ENCODE results near the gene MICALL1. TPM values are rescaled to one million over a fixed set of nuclear protein-coding genes. Genes with fewer than 3 reads are reported as not detected.

Gene MICALL1
- total RNA-seq, 1 donor from 2014 or later: 5.0 TPM

GRCh38 chr22:37909766-37910165, 3.7 kb downstream of the MICALL1 start:
- Histone ChIP-seq H3K27me3 (no peaks in the 10 kb centered on the region), H3K4me1 (peaks cover 33% of the 10 kb centered on the region), H2AFZ (replicated peaks) (no peak overlapping the region), H3K4me2 (no peak overlapping the region), H3K9ac (no peak overlapping the region), H3K27ac (no peak overlapping the region), H3K79me2 (ENCODE audit: low read depth) (peaks cover 6% of the 10 kb centered on the region), H3K9me3 (ENCODE audit: low read depth) (no peaks in the 10 kb centered on the region), H3K36me3 (no peaks in the 10 kb centered on the region), H3K4me3 (no peak overlapping the region), H3F3A (ENCODE audit: low read depth) (peaks cover 20% of the 10 kb centered on the region), H4K20me1 (ENCODE audit: low read depth) (peaks cover 27% of the 10 kb centered on the region)
- peaks cover 49% of the 10 kb centered on the region for H3K4me1 Mint-ChIP-seq
- no peak overlapping the region for H3K27ac Mint-ChIP-seq
- H3K4me3 Mint-ChIP-seq: peak overlapping the region; percentile 56
- H3K9me3 Mint-ChIP-seq: no peaks in the 10 kb centered on the region
- peaks cover 2% of the 10 kb centered on the region for H3K27me3 Mint-ChIP-seq (ENCODE audit: insufficient read depth, low read depth)
- DNase-seq (ENCODE audit: low spot score): no peak
- H3K36me3 Mint-ChIP-seq: peaks cover 5% of the 10 kb centered on the region
- TF ChIP-seq CTCF (IDR thresholded peaks at IDR 0.05): no peak

- H3K4me1 ChIP-seq: peaks cover 28% of the 10 kb centered on the region
- H2AFZ ChIP-seq (replicated peaks): no peak overlapping the region
- H3K27me3 Mint-ChIP-seq (ENCODE audit: insufficient read depth, low read depth): peaks cover 2% of the 10 kb centered on the region
- peaks cover 41% of the 10 kb centered on the region for H3K4me1 Mint-ChIP-seq
- H3K9me3 Mint-ChIP-seq: no peaks in the 10 kb centered on the region
- no peak overlapping the region for H3K4me3 Mint-ChIP-seq
- TF ChIP-seq EZH2 (IDR thresholded peaks at IDR 0.05) (no peak), EZH2phosphoT487 (IDR thresholded peaks at IDR 0.05) (no peak), CTCF (IDR thresholded peaks at IDR 0.05) (no peak)
- peaks cover 27% of the 10 kb centered on the region for H4K20me1 ChIP-seq (ENCODE audit: low read depth)
- H3K79me2 ChIP-seq (ENCODE audit: low read depth): peaks cover 6% of the 10 kb centered on the region
- H3F3A ChIP-seq (ENCODE audit: low read depth): peaks cover 9% of the 10 kb centered on the region
- no peaks in the 10 kb centered on the region for H3K9me3 ChIP-seq (ENCODE audit: low read depth)
- H3K27ac Mint-ChIP-seq: peak overlapping the region; percentile 50
- H3K9ac ChIP-seq: no peak overlapping the region
- H3K4me3 ChIP-seq: no peak overlapping the region
- peak; percentile 36 for DNase-seq (ENCODE audit: low spot score)
- no peaks in the 10 kb centered on the region for H3K27me3 ChIP-seq
- peak overlapping the region; percentile 14 for H3K27ac ChIP-seq
- H3K4me2 ChIP-seq: peak overlapping the region; percentile 31
- H3K36me3 Mint-ChIP-seq: peaks cover 5% of the 10 kb centered on the region
- H3K36me3 ChIP-seq: no peaks in the 10 kb centered on the region
Observed at GRCh38 chr22:37910890-37911672, 5.0 kb downstream of the MICALL1 start.

GRCh38 chr22:37911697-37912096, 5.6 kb downstream of the MICALL1 start:
- peaks cover 2% of the 10 kb centered on the region for H3K27me3 Mint-ChIP-seq (ENCODE audit: insufficient read depth, low read depth)
- no peaks in the 10 kb centered on the region for H3K9me3 Mint-ChIP-seq
- peaks cover 27% of the 10 kb centered on the region for H4K20me1 ChIP-seq (ENCODE audit: low read depth)
- no peak for TF ChIP-seq CTCF (IDR thresholded peaks at IDR 0.05)
- no peak for TF ChIP-seq EZH2 (IDR thresholded peaks at IDR 0.05)
- H3K4me3 ChIP-seq: no peak overlapping the region
- H3K9ac ChIP-seq: no peak overlapping the region
- peaks cover 4% of the 10 kb centered on the region for H3K79me2 ChIP-seq (ENCODE audit: low read depth)
- peak overlapping the region; percentile 31 for H3K4me2 ChIP-seq
- H3K36me3 ChIP-seq: no peaks in the 10 kb centered on the region
- H2AFZ ChIP-seq (replicated peaks): no peak overlapping the region
- H3K4me1 ChIP-seq: peaks cover 27% of the 10 kb centered on the region
- H3K9me3 ChIP-seq (ENCODE audit: low read depth): no peaks in the 10 kb centered on the region
- DNase-seq (ENCODE audit: low spot score): no peak
- no peak overlapping the region for H3K27ac Mint-ChIP-seq
- H3K36me3 Mint-ChIP-seq: peaks cover 5% of the 10 kb centered on the region
- H3K27me3 ChIP-seq: no peaks in the 10 kb centered on the region
- peaks cover 9% of the 10 kb centered on the region for H3F3A ChIP-seq (ENCODE audit: low read depth)
- no peak overlapping the region for H3K27ac ChIP-seq
- peaks cover 41% of the 10 kb centered on the region for H3K4me1 Mint-ChIP-seq
- H3K4me3 Mint-ChIP-seq: no peak overlapping the region
